ENCODE measurements around the gene TMEM150B.

The TMEM150B gene

DNA sequence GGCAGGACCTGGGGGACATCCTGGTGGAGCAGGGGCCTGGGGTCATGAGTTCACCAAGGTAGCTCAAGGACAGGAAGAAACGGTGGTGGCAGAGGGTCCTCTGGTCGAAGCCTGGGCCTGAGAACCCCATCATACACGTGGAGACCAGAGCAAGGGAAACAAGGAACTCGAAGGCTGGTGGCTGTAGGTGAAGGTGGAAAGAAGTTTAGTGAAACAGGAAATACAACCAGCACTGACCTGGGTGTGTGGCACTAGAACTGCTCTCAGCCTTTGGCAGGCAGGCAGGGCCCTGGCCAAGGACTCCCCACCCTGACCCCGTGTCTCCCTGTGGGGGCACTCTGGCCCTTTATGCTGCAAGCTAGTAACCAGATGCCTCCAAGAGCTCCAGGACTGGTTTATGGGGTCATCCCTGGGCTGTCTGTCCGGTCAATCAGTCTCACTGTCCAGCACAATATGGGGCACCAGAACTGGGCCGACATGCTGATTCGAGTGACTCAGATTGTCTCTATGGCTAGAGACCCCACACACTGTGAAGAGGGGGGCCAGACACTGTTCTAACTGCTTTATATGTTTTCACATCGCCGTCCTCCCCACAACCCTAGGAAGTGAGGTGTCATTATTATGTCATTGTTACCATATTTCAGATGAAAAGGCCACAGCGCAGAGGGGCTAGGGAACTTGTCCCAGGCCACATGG lies 25.6 kb upstream of the TMEM150B start:
- Histone ChIP-seq H4K8ac (ENCODE audit: low read depth, low read length) (no peak overlapping the region), H3K9ac (ENCODE audit: low read depth, low read length, poor library complexity) (peak overlapping the region; percentile 21), H4K91ac (ENCODE audit: low read depth, low read length, poor library complexity) (peak overlapping the region; percentile 92), H3K18ac (ENCODE audit: low read length) (peak overlapping the region; percentile 71), H2AFZ (ENCODE audit: low read length) (no peak overlapping the region), H3K23ac (ENCODE audit: low read depth, low read length, poor library complexity) (peak overlapping the region; percentile 65), H3K4me3 (ENCODE audit: low read length in 2 of 2) (no peak overlapping the region), H3K4me2 (ENCODE audit: insufficient read depth, low read length, poor library complexity, severe bottlenecking) (no peak overlapping the region), H3K14ac (ENCODE audit: low read length) (peak overlapping the region; percentile 89), H2AK5ac (ENCODE audit: low read depth, low read length) (peak overlapping the region; percentile 81), H2BK12ac (ENCODE audit: low read length) (peak overlapping the region; percentile 22), H3K4ac (ENCODE audit: low read length) (peak overlapping the region; percentile 27), H2BK120ac (ENCODE audit: low read depth, low read length) (no peak overlapping the region), H2BK15ac (ENCODE audit: low read length) (no peak overlapping the region), H3K9me3 (replicated peaks in 1 of 2; ENCODE audit: control insufficient read depth in 2 of 2, insufficient read depth in 1 of 2, low read depth in 1 of 2, low read length in 2 of 2) (peaks cover 0 to 2% of the 10 kb centered on the region in 2 donors), H3K36me3 (replicated peaks in 1 of 2; ENCODE audit: control insufficient read depth in 2 of 2, insufficient read depth in 2 of 2, low read length in 2 of 2) (peaks cover 5 to 20% of the 10 kb centered on the region in 2 donors), H3K27ac (replicated peaks; ENCODE audit: low read length) (no peak overlapping the region), H3K27me3 (ENCODE audit: control insufficient read depth in 3 of 3, insufficient read depth in 3 of 3, low read depth in 1 of 3, low read length in 3 of 3) (peaks cover 7 to 46% (median 40%) of the 10 kb centered on the region in 3 experiments), H3K4me1 (ENCODE audit: control insufficient read depth in 2 of 2, insufficient read depth in 1 of 2, low read depth in 1 of 2, low read length in 2 of 2) (peaks cover 19 to 24% of the 10 kb centered on the region in 2 donors), H2BK5ac (ENCODE audit: low read length) (peak overlapping the region; percentile 24), H3K79me1 (ENCODE audit: low read depth, low read length) (no peaks in the 10 kb centered on the region)
- DNase-seq (ENCODE audit: low spot score), result no peak
- WGBS, 2 donors (ENCODE audit: extremely low coverage in 2 of 2, insufficient read length in 2 of 2, insufficient replicate concordance in 1 of 2), result no CpG with 5 or more reads among the region's 11 CpGs

DNA sequence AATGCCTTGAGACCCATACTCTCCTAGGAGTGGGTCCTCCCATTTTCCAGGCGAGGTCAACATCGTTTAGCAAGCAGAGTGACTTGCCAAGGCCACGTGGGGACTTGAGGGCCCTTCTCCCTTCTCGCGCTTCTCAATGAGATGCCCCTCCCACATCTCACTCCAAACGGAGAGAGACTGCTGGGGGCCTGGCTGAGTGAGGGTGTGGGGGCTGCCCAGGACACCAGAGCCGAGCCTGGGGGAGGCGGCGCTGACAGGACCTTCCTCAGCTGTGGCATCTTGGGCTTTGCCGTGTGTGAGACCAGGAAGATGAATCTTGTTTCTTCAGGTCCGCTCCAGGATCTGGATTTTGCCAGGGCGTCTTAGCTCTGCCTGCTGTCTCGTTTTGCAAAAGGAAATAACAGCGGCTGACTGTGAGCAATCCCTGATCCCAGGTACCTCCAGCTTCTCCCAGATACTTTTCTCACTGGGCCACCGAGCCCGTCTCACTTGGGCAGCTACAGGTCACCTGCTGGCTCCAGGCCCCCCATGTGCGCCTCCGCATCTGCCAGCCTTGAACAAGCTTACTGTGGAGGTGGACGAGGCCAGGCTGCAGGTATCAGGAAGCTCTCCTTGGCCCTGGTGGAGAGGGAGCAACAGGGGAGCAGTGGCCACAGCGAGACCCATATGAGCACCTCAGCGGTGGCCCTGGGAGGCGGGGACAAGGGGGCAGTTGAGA lies 23.3 kb upstream of the TMEM150B start:
- Histone ChIP-seq H3K23ac (ENCODE audit: low read depth, low read length, poor library complexity) (peak overlapping the region; percentile 81), H3K36me3 (replicated peaks in 1 of 2; ENCODE audit: control insufficient read depth in 2 of 2, insufficient read depth in 2 of 2, low read length in 2 of 2) (peaks cover 17 to 39% of the 10 kb centered on the region in 2 donors), H3K9me3 (replicated peaks in 1 of 2; ENCODE audit: control insufficient read depth in 2 of 2, insufficient read depth in 1 of 2, low read depth in 1 of 2, low read length in 2 of 2) (peaks cover 0 to 2% of the 10 kb centered on the region in 2 donors), H3K79me1 (ENCODE audit: low read depth, low read length) (peaks cover 2% of the 10 kb centered on the region), H3K27me3 (ENCODE audit: control insufficient read depth in 3 of 3, insufficient read depth in 3 of 3, low read depth in 1 of 3, low read length in 3 of 3) (peaks cover 0 to 25% (median 21%) of the 10 kb centered on the region in 3 experiments), H3K18ac (ENCODE audit: low read length) (peak overlapping the region; percentile 84), H3K4me2 (ENCODE audit: insufficient read depth, low read length, poor library complexity, severe bottlenecking) (no peak overlapping the region), H2AK5ac (ENCODE audit: low read depth, low read length) (peak overlapping the region; percentile 87), H3K4me1 (ENCODE audit: control insufficient read depth in 2 of 2, insufficient read depth in 1 of 2, low read depth in 1 of 2, low read length in 2 of 2) (peaks cover 19 to 21% of the 10 kb centered on the region in 2 donors), H3K9ac (ENCODE audit: low read depth, low read length, poor library complexity) (peak overlapping the region; percentile 78), H4K8ac (ENCODE audit: low read depth, low read length) (no peak overlapping the region), H2AFZ (ENCODE audit: low read length) (no peak overlapping the region), H2BK12ac (ENCODE audit: low read length) (peak overlapping the region; percentile 73), H2BK120ac (ENCODE audit: low read depth, low read length) (no peak overlapping the region), H3K4me3 (ENCODE audit: low read length in 2 of 2) (no peak overlapping the region), H3K4ac (ENCODE audit: low read length) (no peak overlapping the region), H2BK15ac (ENCODE audit: low read length) (no peak overlapping the region), H3K27ac (replicated peaks; ENCODE audit: low read length) (peak overlapping the region; percentile 46), H2BK5ac (ENCODE audit: low read length) (no peak overlapping the region), H4K91ac (ENCODE audit: low read depth, low read length, poor library complexity) (no peak overlapping the region), H3K14ac (ENCODE audit: low read length) (peak overlapping the region; percentile 95)
- DNase-seq (ENCODE audit: low spot score), result no peak
- WGBS, 2 donors (ENCODE audit: extremely low coverage in 2 of 2, insufficient read length in 2 of 2, insufficient replicate concordance in 1 of 2), result no CpG with 5 or more reads among the region's 22 CpGs

DNA sequence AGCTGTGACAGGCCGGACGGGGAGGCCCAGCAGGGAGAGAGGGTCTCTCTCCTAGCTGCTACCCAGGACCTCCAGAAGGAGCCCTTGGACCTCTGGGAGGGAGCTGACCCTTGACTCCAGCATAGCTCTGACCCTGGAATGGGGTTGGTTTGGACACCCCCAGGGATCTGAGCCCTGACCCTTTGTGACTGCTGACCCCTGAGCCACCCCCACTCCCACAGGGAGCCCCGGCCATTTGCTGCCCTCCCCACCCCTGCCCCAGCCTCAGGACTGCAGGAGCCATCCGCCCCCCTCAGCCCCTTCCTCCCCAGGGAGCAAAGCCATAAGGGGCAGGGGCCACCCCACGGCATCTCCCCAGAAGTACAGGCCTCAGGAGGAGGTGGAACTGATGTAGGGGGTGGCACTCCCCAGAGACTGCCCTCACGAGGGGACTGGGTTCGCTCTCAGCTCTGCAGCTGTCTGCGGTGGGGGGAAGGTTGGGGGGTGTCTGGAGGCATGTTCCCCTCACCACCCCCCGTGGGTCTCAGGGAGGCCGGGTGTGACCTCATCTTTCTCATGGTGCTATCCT lies 22.4 kb upstream of the TMEM150B start:
- H3K36me3 ChIP-seq (replicated peaks in 1 of 2; ENCODE audit: control insufficient read depth in 2 of 2, insufficient read depth in 2 of 2, low read length in 2 of 2), result peaks cover 23 to 49% of the 10 kb centered on the region in 2 donors

More for the DNA sequence above, 22.4 kb upstream of the TMEM150B start:
- Histone ChIP-seq H2BK15ac (ENCODE audit: low read length) (no peak overlapping the region), H3K4me1 (ENCODE audit: control insufficient read depth in 2 of 2, insufficient read depth in 1 of 2, low read depth in 1 of 2, low read length in 2 of 2) (peaks cover 19% of the 10 kb centered on the region in 2 donors), H2BK5ac (ENCODE audit: low read length) (no peak overlapping the region), H3K4me2 (ENCODE audit: insufficient read depth, low read length, poor library complexity, severe bottlenecking) (no peak overlapping the region), H3K79me1 (ENCODE audit: low read depth, low read length) (peaks cover 6% of the 10 kb centered on the region), H2AK5ac (ENCODE audit: low read depth, low read length) (peak overlapping the region; percentile 63), H4K91ac (ENCODE audit: low read depth, low read length, poor library complexity) (no peak overlapping the region), H4K8ac (ENCODE audit: low read depth, low read length) (no peak overlapping the region), H3K23ac (ENCODE audit: low read depth, low read length, poor library complexity) (no peak overlapping the region), H3K27me3 (ENCODE audit: control insufficient read depth in 3 of 3, insufficient read depth in 3 of 3, low read depth in 1 of 3, low read length in 3 of 3) (peaks cover 0 to 16% (median 12%) of the 10 kb centered on the region in 3 experiments), H3K9ac (ENCODE audit: low read depth, low read length, poor library complexity) (peak overlapping the region; percentile 38), H3K14ac (ENCODE audit: low read length) (no peak overlapping the region), H2BK12ac (ENCODE audit: low read length) (no peak overlapping the region), H3K4me3 (ENCODE audit: low read length in 2 of 2) (no peak overlapping the region), H3K18ac (ENCODE audit: low read length) (no peak overlapping the region), H3K27ac (replicated peaks; ENCODE audit: low read length) (no peak overlapping the region), H3K9me3 (replicated peaks in 1 of 2; ENCODE audit: control insufficient read depth in 2 of 2, insufficient read depth in 1 of 2, low read depth in 1 of 2, low read length in 2 of 2) (peaks cover 0 to 2% of the 10 kb centered on the region in 2 donors), H2AFZ (ENCODE audit: low read length) (no peak overlapping the region), H2BK120ac (ENCODE audit: low read depth, low read length) (no peak overlapping the region), H3K4ac (ENCODE audit: low read length) (no peak overlapping the region)
- no CpG with 5 or more reads among the region's 10 CpGs for WGBS, 2 donors (ENCODE audit: extremely low coverage in 2 of 2, insufficient read length in 2 of 2, insufficient replicate concordance in 1 of 2)
- no peak for DNase-seq (ENCODE audit: low spot score)
